Measurements from ENCODE around the gene NUMB. TPM values are rescaled to one million over a fixed set of nuclear protein-coding genes. Genes with fewer than 3 reads are reported as not detected.

Gene NUMB
- polyA plus RNA-seq, 1 donor from 2014 or later = 11.5 TPM

DNA sequence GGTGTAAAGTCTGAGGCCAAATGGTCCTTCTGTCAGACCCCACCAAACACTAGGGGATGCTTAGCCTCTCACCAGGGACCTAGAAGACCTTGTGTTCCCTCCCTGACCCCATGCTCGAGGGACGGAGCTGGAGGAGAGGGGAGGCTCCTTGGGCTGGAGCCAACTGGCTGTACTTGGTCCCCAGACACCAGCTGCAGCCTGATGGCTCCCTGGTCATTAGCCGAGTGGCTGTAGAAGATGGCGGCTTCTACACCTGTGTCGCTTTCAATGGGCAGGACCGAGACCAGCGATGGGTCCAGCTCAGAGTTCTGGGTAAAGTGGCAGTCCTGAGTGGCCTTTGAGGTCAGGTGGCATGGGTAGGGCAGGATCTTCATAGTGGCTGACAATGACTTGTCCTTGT is 192.0 kb downstream of the NUMB start:
- Histone ChIP-seq H3F3A (ENCODE audit: insufficient read depth, low read length, poor library complexity, severe bottlenecking) (no peaks in the 10 kb centered on the region), H3K9ac (ENCODE audit: low read length) (no peak overlapping the region), H3K4me3 (ENCODE audit: low read length) (no peak overlapping the region), H3K79me2 (replicated peaks; ENCODE audit: insufficient read depth, low read length) (no peaks in the 10 kb centered on the region), H4K20me1 (ENCODE audit: insufficient read depth) (no peaks in the 10 kb centered on the region), H3K27me3 (ENCODE audit: insufficient read depth, low read depth, low read length) (no peaks in the 10 kb centered on the region), H3K9me3 (ENCODE audit: low read length) (no peaks in the 10 kb centered on the region), H2AFZ (ENCODE audit: low read depth, low read length) (no peak overlapping the region), H3K4me2 (ENCODE audit: low read length) (no peak overlapping the region), H3K9me2 (ENCODE audit: insufficient read depth, low read length) (no peaks in the 10 kb centered on the region), H3K27ac (ENCODE audit: low read length) (no peak overlapping the region), H3K36me3 (ENCODE audit: insufficient read depth, low read length) (no peaks in the 10 kb centered on the region)
- no peak for TF ChIP-seq POLR2AphosphoS5 (IDR thresholded peaks at IDR 0.05)
- TF ChIP-seq RAD21 (conservative IDR thresholded peaks at IDR 0.05) = no peak
- no peak for TF ChIP-seq MXI1 (conservative IDR thresholded peaks at IDR 0.05; ENCODE audit: poor library complexity, severe bottlenecking)
- no peak for TF ChIP-seq SMC3 (conservative IDR thresholded peaks at IDR 0.05; ENCODE audit: poor library complexity)
- TF ChIP-seq TAF1 (IDR thresholded peaks at IDR 0.05; ENCODE audit: low read depth) = no peak
- no peak for TF ChIP-seq EZH2 (IDR thresholded peaks at IDR 0.05; ENCODE audit: borderline replicate concordance, insufficient read depth, low read length, poor library complexity, severe bottlenecking)
- no peak for TF ChIP-seq REST (IDR thresholded peaks at IDR 0.05; ENCODE audit: borderline replicate concordance)
- TF ChIP-seq, protein P1, sequence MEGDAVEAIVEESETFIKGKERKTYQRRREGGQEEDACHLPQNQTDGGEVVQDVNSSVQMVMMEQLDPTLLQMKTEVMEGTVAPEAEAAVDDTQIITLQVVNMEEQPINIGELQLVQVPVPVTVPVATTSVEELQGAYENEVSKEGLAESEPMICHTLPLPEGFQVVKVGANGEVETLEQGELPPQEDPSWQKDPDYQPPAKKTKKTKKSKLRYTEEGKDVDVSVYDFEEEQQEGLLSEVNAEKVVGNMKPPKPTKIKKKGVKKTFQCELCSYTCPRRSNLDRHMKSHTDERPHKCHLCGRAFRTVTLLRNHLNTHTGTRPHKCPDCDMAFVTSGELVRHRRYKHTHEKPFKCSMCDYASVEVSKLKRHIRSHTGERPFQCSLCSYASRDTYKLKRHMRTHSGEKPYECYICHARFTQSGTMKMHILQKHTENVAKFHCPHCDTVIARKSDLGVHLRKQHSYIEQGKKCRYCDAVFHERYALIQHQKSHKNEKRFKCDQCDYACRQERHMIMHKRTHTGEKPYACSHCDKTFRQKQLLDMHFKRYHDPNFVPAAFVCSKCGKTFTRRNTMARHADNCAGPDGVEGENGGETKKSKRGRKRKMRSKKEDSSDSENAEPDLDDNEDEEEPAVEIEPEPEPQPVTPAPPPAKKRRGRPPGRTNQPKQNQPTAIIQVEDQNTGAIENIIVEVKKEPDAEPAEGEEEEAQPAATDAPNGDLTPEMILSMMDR (IDR thresholded peaks at IDR 0.05; ENCODE audit: poor library complexity, severe bottlenecking) = no peak
- TF ChIP-seq EP300 (conservative IDR thresholded peaks at IDR 0.05; ENCODE audit: poor library complexity, severe bottlenecking) = no peak

- Histone ChIP-seq H3K9ac (ENCODE audit: low read length) (no peak overlapping the region), H3K79me2 (replicated peaks; ENCODE audit: insufficient read depth, low read length) (no peaks in the 10 kb centered on the region), H2AFZ (ENCODE audit: low read depth, low read length) (no peak overlapping the region), H3K9me3 (ENCODE audit: low read length) (no peaks in the 10 kb centered on the region), H3K27me3 (ENCODE audit: insufficient read depth, low read depth, low read length) (no peaks in the 10 kb centered on the region), H3F3A (ENCODE audit: insufficient read depth, low read length, poor library complexity, severe bottlenecking) (no peaks in the 10 kb centered on the region), H4K20me1 (ENCODE audit: insufficient read depth) (no peaks in the 10 kb centered on the region), H3K4me3 (ENCODE audit: low read length) (no peak overlapping the region), H3K27ac (ENCODE audit: low read length) (no peak overlapping the region), H3K4me2 (ENCODE audit: low read length) (no peak overlapping the region), H3K9me2 (ENCODE audit: insufficient read depth, low read length) (no peaks in the 10 kb centered on the region), H3K36me3 (ENCODE audit: insufficient read depth, low read length) (no peaks in the 10 kb centered on the region)
- no peak for TF ChIP-seq REST (IDR thresholded peaks at IDR 0.05; ENCODE audit: borderline replicate concordance)
- TF ChIP-seq, protein P1 (IDR thresholded peaks at IDR 0.05; ENCODE audit: poor library complexity, severe bottlenecking) = no peak
- no peak for TF ChIP-seq MXI1 (conservative IDR thresholded peaks at IDR 0.05; ENCODE audit: poor library complexity, severe bottlenecking)
- no peak for TF ChIP-seq POLR2AphosphoS5 (IDR thresholded peaks at IDR 0.05)
- TF ChIP-seq EZH2 (IDR thresholded peaks at IDR 0.05; ENCODE audit: borderline replicate concordance, insufficient read depth, low read length, poor library complexity, severe bottlenecking) = no peak
Observed at GRCh38 chr14:73265721-73266046, 192.7 kb downstream of the NUMB start.
